Effector CD8-positive, alpha-beta T cell (primary cell): Measurements from ENCODE around the gene MTG2.

Source experiments
- DNase-seq: peaks from one replicate; lab custom pipeline; 2025; lab: John Stamatoyannopoulos, UW
- total RNA-seq, 4 experiments: gene quantifications; one replicate each; lab custom pipeline; 2026; lab: John Stamatoyannopoulos, UW

MTG2 gene, protein sequence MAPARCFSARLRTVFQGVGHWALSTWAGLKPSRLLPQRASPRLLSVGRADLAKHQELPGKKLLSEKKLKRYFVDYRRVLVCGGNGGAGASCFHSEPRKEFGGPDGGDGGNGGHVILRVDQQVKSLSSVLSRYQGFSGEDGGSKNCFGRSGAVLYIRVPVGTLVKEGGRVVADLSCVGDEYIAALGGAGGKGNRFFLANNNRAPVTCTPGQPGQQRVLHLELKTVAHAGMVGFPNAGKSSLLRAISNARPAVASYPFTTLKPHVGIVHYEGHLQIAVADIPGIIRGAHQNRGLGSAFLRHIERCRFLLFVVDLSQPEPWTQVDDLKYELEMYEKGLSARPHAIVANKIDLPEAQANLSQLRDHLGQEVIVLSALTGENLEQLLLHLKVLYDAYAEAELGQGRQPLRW
- total RNA-seq, result 33.9 to 44.9 (median 39.1) reads per million in 4 experiments

DNA sequence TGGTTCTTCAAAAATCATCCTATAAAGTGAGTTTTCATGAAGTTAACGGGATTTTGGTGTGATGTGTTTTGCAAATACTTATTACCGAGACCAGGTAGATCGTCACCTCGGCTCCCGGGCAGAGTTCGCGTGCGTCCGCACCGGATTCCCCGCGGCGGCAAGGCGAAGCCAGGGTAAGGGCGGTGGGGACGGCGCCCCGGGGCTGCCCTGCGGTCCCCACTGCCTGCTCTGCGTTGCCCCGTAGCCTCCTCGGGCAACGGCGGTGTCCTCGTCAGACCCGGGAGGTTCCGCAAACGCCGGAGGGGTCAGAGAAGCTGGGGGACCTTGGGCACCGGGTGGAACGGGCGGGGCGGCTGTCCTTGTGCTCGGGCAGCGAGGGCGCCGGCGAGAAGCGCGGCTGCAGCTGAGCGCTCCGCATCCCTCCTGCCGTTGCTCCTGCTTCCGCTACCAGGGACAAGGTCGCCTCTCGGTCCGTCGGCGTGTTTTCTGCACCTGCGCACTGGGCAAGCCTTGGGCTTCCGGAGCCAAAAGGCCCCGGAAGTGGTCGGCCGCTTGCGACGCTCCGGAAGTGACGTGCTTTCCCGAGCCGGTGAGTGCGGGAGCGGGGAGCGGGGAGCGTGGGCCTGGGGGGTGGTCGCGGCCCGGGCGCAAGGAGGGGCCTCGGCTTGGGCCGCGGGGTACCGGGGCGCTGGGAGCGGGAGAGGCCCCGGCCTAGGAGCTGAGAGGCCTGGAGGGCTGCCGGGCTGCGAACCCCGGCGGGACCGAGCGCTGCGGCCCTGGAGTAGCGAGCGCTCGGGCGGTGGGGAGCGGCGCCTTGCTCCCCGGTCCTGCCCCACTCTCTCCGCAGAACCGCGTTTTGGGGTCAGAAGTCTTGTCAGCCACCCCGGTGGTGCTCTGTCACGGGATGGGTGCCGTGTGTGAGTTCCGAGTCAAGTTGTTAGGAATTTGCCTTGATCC is at the start of gene MTG2:
Gene MTG2 (plus strand): TSS at position 560 of the 957 bp plus-strand sequence. CDS start 10,393 bp downstream, outside the sequence.
- peak; percentile 91 for DNase-seq

DNA sequence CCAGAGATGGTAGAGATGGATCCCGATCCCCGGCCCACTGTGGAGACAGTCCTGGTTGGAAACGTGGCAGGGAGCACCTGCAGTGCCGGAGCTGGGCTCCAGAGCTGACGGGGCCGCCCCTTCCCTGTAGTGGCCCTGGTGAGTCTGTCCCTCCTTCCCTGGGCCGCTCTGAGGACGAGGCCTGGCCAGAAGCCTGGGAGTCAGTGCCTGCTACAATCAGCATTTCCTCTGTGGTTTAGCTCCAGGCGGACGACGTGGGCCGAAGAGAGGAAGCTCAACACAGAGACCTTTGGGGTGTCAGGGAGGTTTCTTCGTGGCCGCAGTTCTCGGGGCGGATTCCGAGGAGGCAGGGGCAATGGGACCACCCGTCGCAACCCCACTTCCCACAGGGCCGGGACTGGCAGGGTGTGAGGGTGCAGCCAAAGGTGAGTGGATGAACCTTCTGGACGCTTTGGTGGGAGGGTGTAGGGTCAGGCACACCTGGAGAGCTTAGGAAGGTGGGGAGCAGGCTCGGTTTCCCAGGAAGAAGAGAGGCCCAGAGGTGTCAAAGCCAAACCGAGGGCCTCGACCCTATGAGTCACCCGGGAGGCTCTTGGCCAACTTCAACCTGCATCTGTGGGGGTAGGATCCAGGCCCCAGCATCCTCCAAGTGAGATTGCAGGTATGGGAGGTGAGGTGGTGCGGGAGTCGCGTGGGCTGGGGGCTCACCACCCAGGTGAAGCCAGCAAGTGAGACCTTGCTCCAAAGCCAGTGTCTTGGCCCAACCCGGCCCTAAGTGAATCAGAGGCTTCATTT is 49.6 kb upstream of the MTG2 start:
- DNase-seq, result no peak

DNA sequence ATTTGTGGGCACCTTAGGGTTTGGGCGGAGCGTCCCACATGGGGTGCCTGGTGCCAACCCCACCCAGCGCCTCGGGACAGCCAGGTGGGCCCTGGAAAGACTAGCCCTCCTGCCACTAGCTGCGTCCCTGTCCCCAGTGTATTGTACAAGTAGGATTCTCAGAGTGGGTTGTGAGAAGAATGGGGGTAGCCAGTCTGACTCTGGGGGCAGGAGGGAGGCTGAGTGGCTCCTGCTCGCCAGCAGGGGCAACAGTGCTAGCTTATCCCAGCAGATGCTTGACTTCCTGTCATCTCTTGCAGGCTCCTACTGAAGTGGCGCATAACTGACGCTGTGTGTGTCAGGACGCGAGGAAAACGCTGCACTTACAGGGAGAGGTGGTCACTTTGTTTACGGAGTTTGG is 49.0 kb upstream of the MTG2 start:
- DNase-seq, result no peak

DNA sequence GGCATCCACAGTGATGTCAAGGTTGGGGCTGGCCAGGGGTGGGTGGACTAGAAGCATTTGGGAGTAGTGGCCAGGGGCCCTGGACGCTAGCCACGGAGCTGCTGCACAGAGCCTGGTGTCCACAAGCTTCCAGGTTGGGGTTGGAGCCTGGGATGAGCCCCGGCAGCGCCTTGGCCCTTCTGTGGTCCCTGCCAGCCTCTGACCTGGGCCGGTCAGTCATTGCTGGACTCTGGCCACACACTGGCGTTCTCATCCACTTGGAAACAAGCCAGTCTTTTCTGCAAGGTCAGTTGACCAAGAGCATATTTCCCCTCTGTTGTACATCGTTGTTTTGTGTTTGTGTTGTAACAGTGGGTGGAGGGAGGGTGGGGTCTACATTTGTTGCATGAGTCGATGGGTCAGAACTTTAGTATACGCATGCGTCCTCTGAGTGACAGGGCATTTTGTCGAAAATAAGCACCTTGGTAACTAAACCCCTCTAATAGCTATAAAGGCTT is 48.0 kb upstream of the MTG2 start:
- no peak for DNase-seq

DNA sequence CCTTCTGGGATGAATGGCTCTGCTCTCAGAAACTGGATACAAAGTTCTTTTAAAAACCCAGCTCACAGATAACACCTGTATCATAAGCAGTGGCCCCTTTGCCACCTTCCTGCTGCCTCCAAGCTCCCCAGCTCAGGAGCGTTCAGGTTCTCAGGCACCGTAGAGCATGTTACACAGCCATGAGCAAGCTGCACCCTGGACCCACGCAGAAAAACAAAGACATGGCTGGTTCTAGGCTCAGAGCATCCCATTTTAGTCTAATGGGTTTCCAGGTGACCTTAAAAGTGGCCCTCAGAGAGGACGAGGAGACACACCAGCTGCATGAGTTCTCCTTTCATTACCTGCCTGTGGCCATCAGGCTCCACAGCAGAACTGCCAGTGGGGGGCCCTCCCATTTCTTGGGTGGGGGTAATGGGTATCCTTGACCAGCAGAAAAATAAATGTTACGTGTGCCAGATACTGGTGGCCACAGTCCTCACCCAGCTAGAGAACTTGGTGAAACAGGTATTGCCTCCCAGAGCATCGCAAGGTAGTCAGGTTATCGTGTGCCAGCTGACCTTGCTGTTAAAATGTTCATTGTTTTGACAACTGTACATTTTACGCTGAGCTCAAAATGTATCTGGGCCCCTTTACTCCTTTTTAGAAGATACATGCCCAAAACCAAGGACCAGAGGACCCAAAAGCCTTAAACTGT is 47.1 kb upstream of the MTG2 start:
- no peak for DNase-seq

DNA sequence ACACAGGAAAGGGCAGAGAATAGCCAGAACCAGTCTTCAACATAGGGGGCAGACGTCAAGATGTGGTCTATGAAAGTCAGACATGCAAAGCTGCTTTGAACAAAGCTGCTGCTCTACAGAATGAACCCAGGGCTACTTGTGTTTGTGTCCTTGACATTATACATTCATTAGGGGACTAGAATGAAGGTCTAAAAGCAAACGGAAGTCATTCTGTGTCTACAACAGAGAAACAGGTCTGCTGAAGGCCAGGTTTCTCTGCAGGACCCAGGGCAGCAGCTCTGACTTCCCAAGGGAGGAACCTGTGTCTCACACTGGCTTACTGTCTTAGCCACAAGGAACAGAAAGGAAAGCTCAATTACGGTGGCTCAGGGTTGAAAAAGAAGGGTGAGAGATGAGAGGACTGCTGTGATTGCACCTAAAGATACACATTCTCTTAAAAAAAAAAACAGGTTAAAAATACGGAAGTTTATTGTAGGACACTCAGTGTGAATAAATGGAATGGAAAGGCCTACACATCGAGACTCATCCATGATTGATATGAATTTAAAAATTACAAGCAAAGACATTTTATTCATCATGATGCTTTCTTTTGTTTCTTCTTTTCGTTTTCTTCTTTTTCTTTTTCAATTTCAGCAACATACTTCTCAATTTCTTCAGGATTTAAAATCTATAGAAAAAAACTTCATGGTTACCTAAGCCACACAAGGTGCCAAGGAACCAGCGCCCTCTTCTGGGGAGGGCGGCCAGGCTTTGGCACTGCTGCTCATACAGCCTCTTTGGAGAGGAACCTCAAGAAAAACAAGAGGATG is 46.3 kb upstream of the MTG2 start:
- peak; percentile 55 for DNase-seq

DNA sequence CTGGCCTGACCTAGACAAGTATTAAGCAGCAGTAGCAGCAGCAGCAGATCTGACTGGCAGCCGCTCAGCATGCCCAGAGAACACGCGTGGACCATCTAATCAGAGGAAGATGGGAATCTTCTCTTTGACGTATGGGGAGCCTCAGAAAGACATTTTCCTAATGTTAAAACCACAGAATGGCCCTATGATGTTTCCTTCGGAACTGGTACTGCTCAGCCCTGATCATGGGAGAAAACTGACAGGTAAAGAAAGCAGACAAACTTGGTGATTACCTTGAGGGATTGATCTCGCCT is 45.8 kb upstream of the MTG2 start:
- no peak for DNase-seq

DNA sequence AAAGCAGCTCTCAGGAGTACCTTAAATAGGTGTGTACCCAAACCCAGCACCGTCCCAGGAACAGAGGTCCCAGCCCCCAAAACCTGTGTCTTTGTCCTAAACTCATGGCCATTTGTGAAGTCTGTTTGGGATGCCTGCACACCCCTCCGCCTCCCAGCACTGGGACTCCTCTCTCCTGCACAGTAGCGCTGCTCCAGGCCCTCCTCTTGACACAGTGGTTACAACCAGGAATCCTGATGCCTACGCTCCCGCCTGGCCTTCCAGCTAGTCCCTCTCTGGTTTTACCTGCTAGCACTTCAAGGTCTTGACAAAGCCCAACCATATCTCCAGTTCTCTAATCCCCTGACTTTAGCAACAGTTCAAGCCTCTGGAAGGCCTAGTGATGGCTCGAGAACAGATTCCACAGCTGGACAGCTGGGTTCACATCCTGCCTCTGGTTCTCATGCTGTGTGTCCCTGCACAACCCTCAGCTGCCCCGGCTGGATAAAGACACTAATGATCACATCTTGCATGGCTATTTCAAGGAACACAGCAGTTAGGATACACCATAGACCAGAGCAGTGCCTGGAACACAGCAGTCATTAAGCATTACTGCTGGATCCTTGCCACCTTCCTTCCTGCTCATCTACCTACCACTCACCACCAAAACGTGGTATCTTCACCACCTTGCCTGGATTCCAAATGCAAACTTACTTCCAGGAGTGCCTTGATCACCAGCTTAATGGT is 45.2 kb upstream of the MTG2 start:
- DNase-seq, result no peak

DNA sequence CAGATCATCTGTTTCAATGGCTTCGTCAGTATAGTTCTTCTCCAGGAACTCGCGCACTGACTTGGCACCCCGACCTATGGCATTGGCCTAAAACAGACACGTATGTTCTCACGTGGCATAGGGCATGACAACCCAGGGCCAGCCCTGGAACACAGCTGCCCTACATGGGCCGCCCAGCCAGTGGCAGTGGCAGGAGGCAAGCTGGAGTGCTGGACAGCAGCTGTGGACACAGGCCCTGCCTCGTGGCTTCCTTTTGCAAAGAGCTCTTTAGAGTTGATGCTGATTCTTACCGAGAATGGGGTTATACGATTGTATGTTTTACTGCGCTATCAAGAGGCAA is 44.7 kb upstream of the MTG2 start:
- no peak for DNase-seq

DNA sequence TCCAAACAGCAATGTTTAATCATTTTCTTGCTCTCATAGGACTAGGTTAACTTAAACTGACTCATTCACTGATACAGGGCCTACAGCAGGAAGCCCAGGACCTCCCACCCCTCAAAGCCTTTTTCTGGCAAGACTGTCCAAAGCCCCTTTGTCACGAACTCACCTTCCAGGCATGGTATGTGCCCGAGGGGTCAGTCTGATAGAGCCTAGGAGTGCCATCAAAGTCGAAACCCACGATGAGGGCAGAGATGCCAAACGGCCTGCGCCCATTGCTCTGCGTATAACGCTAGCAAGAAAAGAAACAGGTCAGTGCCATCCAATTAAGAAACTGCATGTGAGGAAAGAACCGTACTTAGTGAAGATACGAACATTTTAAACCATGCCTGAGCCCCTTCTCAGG is 43.9 kb upstream of the MTG2 start:
- DNase-seq, result no peak

DNA sequence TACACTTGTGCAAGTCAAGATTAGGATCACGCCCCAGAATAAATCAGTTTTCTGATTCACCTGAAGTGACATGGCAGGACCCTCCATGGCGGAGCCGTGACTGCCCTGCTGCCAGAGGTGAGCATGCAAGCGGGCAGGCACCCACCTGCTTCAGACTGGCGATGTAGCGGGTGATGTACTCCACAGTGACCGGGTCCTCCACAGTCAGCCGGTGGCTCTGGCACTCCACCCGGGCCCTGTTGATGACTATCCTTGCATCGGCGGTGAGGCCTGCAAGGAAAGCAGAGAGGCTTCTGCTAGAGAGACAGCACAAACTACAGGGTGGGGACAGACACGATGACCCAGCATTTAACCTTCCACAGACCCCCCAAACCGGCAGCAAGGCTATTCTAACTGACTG is 43.2 kb upstream of the MTG2 start:
- no peak for DNase-seq

DNA sequence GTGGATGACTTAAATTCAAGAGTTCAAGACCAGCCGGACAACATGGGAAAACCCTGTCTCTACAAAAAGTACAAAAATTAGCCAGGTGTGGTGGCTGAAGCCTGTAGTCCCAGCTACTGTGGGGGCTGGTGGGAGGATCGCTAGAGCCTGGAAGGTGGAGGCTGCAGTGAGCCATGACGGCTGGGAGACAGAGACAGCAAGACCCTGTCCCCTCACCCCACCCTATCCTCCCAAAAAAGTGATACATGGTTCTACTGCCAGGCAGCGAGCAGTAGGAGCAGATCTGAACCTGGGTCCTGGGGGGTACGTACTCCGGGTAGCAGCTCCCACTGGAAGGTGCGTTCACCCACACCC is 41.8 kb upstream of the MTG2 start:
- no peak for DNase-seq

DNA sequence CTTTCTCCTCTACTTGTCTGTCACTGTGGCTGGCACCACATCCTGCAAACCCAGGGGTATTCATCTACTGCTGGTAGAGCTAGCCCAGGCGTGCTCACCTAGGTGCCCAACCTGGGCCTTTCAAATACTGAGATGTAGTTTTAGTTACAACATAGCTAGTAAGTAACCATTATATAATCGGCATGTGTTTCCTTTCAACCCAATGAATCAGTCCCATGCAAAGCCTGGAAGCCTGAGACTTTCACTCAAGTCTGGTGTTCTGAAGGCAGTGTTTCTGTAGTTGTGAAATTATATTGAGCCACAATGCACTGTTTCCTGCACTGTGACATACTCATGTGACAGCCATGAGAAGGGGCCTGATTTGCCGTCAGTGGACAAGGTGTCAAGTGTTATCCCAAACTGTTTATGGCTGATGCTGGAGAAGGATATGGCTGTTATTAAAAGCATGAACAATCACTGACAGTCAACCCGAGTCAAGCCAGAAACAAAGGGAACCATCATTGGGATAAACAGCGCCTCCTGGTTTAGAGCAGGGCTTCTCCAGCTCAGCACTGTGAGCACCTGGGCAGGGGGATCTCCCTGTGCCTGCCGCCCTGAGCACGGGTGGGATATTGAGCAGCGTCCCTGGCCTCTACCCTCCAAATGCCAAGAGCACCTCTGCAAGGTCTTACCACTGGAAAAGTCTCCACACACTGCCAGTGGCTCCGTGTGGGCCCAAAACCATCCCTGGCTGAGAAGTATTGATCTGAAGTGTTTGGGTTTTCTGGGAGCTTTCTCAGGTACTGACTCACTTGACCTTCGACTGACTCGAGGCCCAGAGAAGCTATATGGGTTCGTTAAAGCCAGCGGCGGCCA is 41.2 kb upstream of the MTG2 start:
- DNase-seq, result no peak

DNA sequence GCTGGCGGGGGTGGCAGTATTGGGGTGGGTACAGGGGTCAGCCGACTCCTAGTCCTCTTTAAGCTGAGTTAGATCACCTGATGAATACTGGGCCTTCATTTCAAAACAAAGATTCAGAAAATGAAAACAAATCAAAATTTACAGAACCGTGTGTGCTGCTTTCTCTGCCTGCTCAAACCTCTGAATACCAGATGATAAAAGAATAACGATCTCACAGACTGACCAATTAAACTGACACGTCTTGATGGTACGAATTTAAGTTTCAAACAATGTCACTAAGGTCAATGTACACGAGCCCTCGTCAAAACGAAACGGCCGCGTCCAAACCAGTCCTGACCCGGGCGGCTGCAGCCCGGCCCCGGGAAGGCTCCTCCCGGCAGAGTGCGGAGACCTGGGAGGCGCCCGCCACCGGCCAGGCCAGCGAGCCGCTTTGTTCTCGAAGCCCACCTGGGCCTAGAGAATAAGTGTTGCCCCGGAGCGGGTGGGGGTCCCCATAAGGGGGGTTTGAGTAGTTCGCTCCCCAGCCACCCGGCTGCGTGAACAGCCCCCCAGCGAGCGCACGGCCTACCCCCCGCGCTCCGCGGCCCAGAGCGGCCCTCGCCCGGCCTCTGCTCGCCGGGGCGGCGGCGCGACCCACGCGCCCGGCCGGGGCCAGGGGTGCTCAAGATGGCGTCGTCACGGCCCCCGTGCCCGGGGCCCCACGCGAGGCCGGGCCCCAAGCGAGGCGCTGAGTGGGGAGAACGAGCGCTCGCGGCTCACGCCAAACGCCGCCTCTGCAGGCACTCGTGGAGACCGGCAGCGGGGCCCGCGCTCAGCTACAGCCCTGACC is 40.4 kb upstream of the MTG2 start:
- DNase-seq, result no peak

DNA sequence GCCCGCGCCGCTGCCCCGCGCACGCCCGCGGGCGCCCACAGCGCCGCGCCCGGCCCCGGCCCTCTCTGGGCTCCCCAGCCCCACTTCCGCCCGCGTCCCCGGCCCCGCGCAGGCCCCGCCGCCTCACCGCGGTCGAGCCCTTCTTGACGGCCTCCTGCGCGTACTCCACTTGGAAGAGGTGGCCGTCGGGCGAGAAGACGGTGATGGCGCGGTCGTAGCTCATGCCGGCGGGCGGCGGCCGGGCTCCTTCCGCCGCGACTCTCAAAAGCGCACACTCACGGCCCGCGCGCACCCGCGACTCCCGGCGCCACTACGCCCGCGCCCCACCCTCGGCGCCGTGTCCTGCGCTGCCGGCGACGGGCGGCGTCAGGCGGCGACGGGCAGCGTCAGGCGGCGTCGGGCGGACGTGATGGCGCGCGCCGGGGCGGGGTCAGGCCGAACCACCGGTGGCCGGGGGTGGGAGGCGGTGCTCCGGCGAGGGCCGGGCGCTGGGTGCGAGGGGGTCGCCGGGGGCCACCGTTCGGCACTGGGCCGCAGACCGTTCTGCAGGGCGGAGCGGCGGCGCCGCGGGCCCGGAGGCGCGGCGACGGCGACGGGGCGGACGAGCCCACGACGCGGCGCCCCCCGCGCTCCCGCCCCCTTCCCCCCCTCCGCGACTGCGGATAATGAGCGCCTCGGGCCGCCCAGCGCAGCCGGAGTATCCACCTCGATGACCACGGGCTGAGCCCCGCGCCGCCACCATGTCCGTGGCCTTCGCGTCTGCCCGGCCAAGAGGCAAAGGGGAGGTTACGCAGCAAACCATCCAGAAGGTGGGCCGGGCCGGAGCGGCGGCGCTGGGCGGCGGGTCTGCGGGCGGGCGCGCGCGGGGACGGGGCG is 39.5 kb upstream of the MTG2 start, which contains the start of the genes PSMA7 and SS18L1:
Gene PSMA7 (minus strand): TSS at position 314 of the 876 bp plus-strand sequence. CDS start 91 bp downstream, at position 223.
Gene SS18L1 (plus strand): TSS at position 689 of the 876 bp plus-strand sequence. CDS start 52 bp downstream, at position 741.
- peak; percentile 67 for DNase-seq

DNA sequence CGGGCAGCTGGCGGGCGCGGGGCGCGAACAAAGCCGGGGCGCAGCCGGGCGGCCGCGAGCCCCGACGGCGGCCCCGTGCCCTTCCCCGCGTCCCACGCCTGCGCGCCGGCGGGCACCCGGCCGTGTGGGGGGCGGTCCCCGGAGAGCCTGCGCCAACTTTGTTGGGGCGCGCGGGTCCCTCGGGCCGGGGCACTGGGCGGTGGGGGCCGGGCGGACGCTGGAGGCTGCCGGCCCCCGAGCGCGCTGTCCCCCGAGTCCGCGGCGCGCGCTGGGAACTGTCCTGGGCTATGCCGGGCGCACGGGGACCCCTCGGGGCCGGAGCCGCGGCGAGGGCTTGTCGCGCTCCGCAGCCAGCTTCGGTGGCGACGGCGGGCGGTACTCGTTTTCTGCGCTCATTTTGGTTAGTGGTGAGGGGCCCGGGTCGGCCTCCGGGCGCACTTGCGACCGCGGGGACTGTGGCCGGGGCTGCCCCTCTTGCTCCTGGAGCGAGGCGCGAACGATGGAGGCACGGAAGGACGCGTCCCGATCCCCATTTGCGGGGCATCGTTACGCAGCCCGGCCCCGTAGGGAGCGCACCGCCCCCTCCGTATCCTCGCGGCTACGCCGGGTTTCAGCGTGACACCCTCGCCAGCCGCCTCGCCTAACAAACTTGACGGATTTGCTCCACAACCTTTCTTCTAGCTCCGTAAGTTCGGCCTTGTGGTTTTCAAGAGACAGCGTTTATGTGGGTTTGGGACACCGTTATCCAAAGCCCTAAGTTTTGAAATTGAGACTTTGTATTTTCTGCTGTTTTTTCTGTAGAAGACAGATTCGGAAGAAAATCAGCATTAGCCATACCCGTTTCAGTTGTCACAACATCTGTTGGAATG is 38.6 kb upstream of the MTG2 start:
- peak; percentile 7 for DNase-seq
